ENCODE data around the gene PSMF1.
"Not testable (repeated sequence)": the region's sequence is repeated elsewhere in the genome, so short reads cannot be mapped to it uniquely, and the experiment has no call there.

Gene PSMF1

DNA sequence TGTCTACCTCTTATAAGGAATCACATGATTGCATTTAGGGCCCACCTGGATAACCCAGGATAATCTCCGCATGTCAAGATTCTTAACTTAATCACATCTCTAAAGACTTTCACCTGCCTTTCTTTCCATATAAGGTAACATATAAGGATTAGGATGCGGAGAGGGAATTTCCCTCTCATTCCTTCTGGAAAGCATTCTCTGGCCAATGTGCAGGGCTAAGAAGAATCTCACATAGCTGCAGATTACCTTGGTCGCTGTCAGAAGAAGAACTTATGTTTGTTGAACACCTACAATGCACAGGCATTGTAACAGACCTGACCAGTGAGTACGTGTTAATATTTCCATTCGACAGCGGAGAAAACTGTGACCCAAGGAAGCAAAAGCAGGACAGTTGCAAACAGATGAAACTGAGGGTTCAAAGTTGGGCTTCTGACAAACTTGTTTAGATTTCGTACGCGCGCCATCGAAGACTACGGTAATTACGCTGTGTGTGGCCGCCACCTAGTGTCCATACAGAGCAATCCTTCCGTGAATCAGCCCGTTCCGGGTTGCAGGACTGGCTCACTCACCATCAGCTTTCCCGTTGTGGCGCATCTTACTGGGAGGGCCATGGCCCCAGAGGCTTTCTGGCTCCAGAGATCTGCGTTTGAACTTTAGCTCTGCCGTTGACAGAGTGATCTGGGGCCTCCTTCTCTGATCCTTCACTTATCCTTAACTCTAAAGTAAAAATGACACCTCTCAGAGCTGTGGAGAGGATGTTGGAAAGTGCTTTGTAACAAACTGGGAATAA is 94.4 kb downstream of the PSMF1 start:
- TF ChIP-seq, protein P1, sequence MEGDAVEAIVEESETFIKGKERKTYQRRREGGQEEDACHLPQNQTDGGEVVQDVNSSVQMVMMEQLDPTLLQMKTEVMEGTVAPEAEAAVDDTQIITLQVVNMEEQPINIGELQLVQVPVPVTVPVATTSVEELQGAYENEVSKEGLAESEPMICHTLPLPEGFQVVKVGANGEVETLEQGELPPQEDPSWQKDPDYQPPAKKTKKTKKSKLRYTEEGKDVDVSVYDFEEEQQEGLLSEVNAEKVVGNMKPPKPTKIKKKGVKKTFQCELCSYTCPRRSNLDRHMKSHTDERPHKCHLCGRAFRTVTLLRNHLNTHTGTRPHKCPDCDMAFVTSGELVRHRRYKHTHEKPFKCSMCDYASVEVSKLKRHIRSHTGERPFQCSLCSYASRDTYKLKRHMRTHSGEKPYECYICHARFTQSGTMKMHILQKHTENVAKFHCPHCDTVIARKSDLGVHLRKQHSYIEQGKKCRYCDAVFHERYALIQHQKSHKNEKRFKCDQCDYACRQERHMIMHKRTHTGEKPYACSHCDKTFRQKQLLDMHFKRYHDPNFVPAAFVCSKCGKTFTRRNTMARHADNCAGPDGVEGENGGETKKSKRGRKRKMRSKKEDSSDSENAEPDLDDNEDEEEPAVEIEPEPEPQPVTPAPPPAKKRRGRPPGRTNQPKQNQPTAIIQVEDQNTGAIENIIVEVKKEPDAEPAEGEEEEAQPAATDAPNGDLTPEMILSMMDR (conservative IDR thresholded peaks at IDR 0.05; ENCODE audit: low read depth, low read length) = peak; percentile 86
- no peak overlapping the region for H3K4me3 ChIP-seq (ENCODE audit: low read depth, low read length)

DNA sequence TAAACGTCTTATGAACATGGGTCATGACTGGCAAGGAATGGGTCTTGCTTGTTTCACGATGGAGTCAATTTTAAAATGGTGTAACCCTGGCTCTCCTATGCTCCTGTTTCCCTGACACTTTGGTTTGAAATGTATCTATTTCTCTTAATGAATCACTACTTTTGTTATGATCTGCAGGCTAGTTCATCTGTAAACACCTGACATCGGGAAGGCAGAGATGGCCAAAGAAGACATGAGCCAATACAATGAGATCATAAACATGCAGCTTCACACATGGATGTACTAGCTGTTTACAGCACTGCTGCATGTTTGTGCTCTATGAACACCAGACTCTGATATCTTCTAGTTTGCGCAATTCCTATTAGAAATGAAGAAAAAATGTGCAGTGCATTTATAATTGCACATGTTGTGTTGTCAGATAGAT is 96.4 kb downstream of the PSMF1 start:
- TF ChIP-seq, protein P1 (conservative IDR thresholded peaks at IDR 0.05; ENCODE audit: low read depth, low read length) = no peak
- DNase-seq (ENCODE audit: low read depth) = no peak
- no peak overlapping the region for H3K4me3 ChIP-seq (ENCODE audit: low read depth, low read length)

More for the DNA sequence above, 94.4 kb downstream of the PSMF1 start:
- peak; percentile 84 for DNase-seq (ENCODE audit: low read depth)

DNA sequence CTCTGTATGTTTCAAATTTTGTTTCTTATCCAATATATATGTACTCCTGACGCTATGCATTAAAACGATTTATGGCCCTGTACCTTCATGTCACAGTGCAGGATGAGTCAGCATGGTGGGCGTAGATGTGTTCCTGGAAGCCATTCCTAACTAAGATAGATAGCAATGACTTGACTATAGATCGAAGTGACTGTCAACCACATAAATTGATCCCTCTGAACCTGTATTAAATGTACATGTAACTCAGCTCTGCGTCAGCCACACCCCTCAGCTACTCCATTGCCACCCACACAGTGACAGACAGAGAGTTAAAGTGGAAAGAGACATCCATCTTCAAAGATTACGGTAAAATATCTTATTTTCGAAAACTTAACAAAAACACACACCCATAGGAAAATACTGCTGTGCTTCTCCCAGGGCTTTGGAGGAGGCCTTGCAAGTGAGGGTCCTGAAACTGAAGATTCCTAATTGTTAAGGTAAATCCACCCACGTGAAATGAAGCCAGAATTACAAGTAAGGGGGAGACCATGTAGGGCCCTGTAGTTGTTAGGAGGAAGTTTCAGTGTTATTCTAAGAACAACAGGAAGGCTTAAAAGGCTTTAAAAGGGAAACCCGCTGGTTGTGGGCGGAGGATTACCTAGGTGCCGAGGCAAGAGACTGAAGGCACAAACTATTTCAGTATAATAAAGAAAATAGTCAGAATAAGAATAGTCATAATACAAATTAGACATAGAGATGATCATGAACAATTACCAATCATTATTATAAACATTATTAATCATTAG is 97.2 kb downstream of the PSMF1 start:
- no peak overlapping the region for H3K4me3 ChIP-seq (ENCODE audit: low read depth, low read length)
- DNase-seq (ENCODE audit: low read depth) = no peak
- TF ChIP-seq, protein P1 (conservative IDR thresholded peaks at IDR 0.05; ENCODE audit: low read depth, low read length) = no peak

DNA sequence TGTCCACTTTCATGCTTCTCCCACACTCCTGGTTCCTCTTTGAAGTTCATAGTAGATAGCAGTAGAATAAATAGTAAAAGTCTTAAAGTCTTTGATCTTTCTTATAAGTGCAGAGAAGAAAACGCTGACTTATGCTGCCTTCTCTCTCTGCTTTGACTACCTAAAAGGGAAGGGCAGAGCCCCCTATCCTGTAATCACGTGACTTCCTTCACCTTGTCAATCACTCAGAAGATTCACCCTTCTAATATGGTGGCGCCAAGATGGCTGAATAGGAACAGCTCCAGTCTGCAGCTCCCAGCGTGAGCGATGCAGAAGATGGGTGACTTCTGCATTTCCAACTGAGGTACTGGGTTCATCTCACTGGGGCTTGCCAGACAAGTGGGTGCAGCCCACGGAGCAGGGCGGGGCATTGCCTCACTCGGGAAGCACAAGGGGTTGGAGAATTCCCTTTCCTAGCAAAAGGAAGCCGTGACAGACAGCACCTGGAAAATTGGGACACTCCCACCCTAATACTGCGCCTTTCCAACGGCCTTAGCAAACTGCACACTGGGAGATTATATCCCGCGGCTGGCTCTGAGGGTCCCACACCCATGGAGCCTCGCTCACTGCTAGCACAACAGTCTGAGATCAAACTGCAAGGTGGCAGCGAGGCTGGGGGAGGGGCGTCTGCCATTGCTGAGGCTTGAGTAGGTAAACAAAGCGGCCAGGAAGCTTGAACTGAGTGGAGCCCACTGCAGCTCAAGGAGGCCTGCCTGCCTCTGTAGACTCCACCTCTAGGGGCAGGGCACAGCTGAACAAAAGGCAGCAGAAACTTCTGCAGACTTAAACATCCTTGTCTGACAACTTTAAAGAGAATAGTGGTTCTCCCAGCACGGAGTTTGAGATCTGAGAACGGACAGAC is 98.4 kb downstream of the PSMF1 start:
- not testable (repeated sequence) for DNase-seq (ENCODE audit: low read depth); H3K4me3 ChIP-seq (ENCODE audit: low read depth, low read length)

All from choroid plexus epithelial cell (primary cell).